ENCODE measurements around the gene CEBPZ.
"Not testable (repeated sequence)": the region's sequence is repeated elsewhere in the genome, so short reads cannot be mapped to it uniquely, and the experiment has no call there.

DNA sequence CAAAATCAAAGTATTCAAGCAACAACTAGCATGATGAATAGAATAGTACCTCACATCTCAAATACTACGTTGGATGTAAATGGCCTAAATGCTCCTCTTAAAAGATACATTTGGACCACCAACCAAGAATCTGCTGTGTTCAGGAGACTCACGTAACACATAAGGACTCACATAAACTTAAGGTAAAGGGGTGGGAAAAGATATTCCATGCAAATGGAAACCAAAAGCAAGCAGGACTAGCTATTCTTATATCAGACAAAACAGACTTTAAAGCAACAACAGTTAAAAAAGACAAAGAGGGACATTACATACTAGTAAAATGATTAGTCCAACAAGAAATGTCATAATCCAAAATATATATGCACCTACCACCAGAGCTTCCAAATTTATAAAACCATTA lies 24.6 kb downstream of the CEBPZ start:
- TF ChIP-seq CTCF (conservative IDR thresholded peaks at IDR 0.05; ENCODE audit: low read length); EZH2phosphoT487 (IDR thresholded peaks at IDR 0.05; ENCODE audit: borderline replicate concordance, low read depth, low read length): not testable (repeated sequence)
